T-helper 1 cell treated with Interleukin-12 subunit alpha and Interleukin-12 subunit beta and Interleukin-4 antibody, amounts not matched to agents 30 μg/mL and 1 μg/mL, for 36 hours (primary cell): ENCODE data around the gene MFSD2A.
"Not testable (repeated sequence)": the region's sequence is repeated elsewhere in the genome, so short reads cannot be mapped to it uniquely, and the experiment has no call there.

Experiments
- H3K27ac Mint-ChIP-seq: one replicate; pipeline ENCODE4 v1.8.0; 2021; ENCODE audit warnings: mild to moderate bottlenecking, mixed read lengths
- H3K27me3 Mint-ChIP-seq: one replicate; pipeline ENCODE4 v1.8.0; 2021; ENCODE audit warnings: low read depth, mixed read lengths
- H3K36me3 Mint-ChIP-seq: one replicate; pipeline ENCODE4 v1.8.0; 2021; ENCODE audit warnings: low read depth, mixed read lengths
- H3K4me1 Mint-ChIP-seq: one replicate; pipeline ENCODE4 v1.8.0; 2021; ENCODE audit warnings: low read depth, mixed read lengths
- H3K4me3 Mint-ChIP-seq: one replicate; pipeline ENCODE4 v1.8.0; 2021; ENCODE audit warnings: mild to moderate bottlenecking, moderate library complexity, mixed read lengths
- H3K9me3 Mint-ChIP-seq: one replicate; pipeline ENCODE4 v1.8.0; 2021; ENCODE audit warnings: mixed read lengths

The MFSD2A gene

GRCh38 chr1:39990428-39990827 lies 35.5 kb downstream of the MFSD2A start:
- H3K9me3 Mint-ChIP-seq, result no peaks in the 10 kb centered on the region
- H3K4me3 Mint-ChIP-seq, result no peak overlapping the region
- no peak overlapping the region for H3K27ac Mint-ChIP-seq

GRCh38 chr1:39992234-39992633 lies 37.3 kb downstream of the MFSD2A start:
- no peaks in the 10 kb centered on the region for H3K36me3 Mint-ChIP-seq
- H3K4me1 Mint-ChIP-seq, result peaks cover 8% of the 10 kb centered on the region
- no peaks in the 10 kb centered on the region for H3K27me3 Mint-ChIP-seq
- no peak overlapping the region for H3K4me3 Mint-ChIP-seq
- H3K9me3 Mint-ChIP-seq, result no peaks in the 10 kb centered on the region
- no peak overlapping the region for H3K27ac Mint-ChIP-seq

More at GRCh38 chr1:39990428-39990827, 35.5 kb downstream of the MFSD2A start:
- Mint-ChIP-seq H3K36me3 (no peaks in the 10 kb centered on the region), H3K4me1 (no peaks in the 10 kb centered on the region), H3K27me3 (peaks cover 4% of the 10 kb centered on the region)

GRCh38 chr1:39992888-39993287 lies 37.9 kb downstream of the MFSD2A start:
- no peaks in the 10 kb centered on the region for H3K36me3 Mint-ChIP-seq

GRCh38 chr1:39995973-39996393 lies 41.0 kb downstream of the MFSD2A start:
- Mint-ChIP-seq H3K36me3 (no peaks in the 10 kb centered on the region), H3K9me3 (no peaks in the 10 kb centered on the region), H3K27ac (no peak overlapping the region), H3K27me3 (no peaks in the 10 kb centered on the region), H3K4me1 (peaks cover 8% of the 10 kb centered on the region), H3K4me3 (no peak overlapping the region)

More at GRCh38 chr1:39992888-39993287, 37.9 kb downstream of the MFSD2A start:
- H3K9me3 Mint-ChIP-seq, result no peaks in the 10 kb centered on the region
- H3K4me1 Mint-ChIP-seq, result peaks cover 8% of the 10 kb centered on the region
- no peaks in the 10 kb centered on the region for H3K27me3 Mint-ChIP-seq
- H3K27ac Mint-ChIP-seq, result no peak overlapping the region
- H3K4me3 Mint-ChIP-seq, result no peak overlapping the region

- peaks cover 8% of the 10 kb centered on the region for H3K4me1 Mint-ChIP-seq
- no peaks in the 10 kb centered on the region for H3K9me3 Mint-ChIP-seq
- H3K36me3 Mint-ChIP-seq, result no peaks in the 10 kb centered on the region
- H3K27me3 Mint-ChIP-seq, result peaks cover 1% of the 10 kb centered on the region
- H3K4me3 Mint-ChIP-seq, result no peak overlapping the region
- no peak overlapping the region for H3K27ac Mint-ChIP-seq
Measured at GRCh38 chr1:39996396-39997004, 41.6 kb downstream of the MFSD2A start.

- no peak overlapping the region for H3K27ac Mint-ChIP-seq
- H3K4me1 Mint-ChIP-seq, result peaks cover under 1% of the 10 kb centered on the region
Measured at GRCh38 chr1:40001456-40001855, 46.5 kb downstream of the MFSD2A start.

GRCh38 chr1:40003156-40004093 lies 48.5 kb downstream of the MFSD2A start:
- Mint-ChIP-seq H3K4me1 (no peaks in the 10 kb centered on the region), H3K36me3 (no peaks in the 10 kb centered on the region), H3K4me3 (no peak overlapping the region), H3K27me3 (peaks cover 25% of the 10 kb centered on the region), H3K27ac (no peak overlapping the region), H3K9me3 (no peaks in the 10 kb centered on the region)

More at GRCh38 chr1:40001456-40001855, 46.5 kb downstream of the MFSD2A start:
- H3K36me3 Mint-ChIP-seq, result no peaks in the 10 kb centered on the region
- peaks cover 25% of the 10 kb centered on the region for H3K27me3 Mint-ChIP-seq
- no peak overlapping the region for H3K4me3 Mint-ChIP-seq
- no peaks in the 10 kb centered on the region for H3K9me3 Mint-ChIP-seq

- H3K36me3 Mint-ChIP-seq, result no peaks in the 10 kb centered on the region
- no peak overlapping the region for H3K27ac Mint-ChIP-seq
- no peaks in the 10 kb centered on the region for H3K4me1 Mint-ChIP-seq
- no peak overlapping the region for H3K4me3 Mint-ChIP-seq
- H3K27me3 Mint-ChIP-seq, result peaks cover 25% of the 10 kb centered on the region
- no peaks in the 10 kb centered on the region for H3K9me3 Mint-ChIP-seq
Measured at GRCh38 chr1:40004857-40005256, 49.9 kb downstream of the MFSD2A start.

GRCh38 chr1:40007481-40008034 lies 52.6 kb downstream of the MFSD2A start:
- not testable (repeated sequence) for H3K4me3 Mint-ChIP-seq, H3K4me1 Mint-ChIP-seq, H3K27ac Mint-ChIP-seq, H3K36me3 Mint-ChIP-seq, H3K9me3 Mint-ChIP-seq
- H3K27me3 Mint-ChIP-seq, result peaks cover 22% of the 10 kb centered on the region

GRCh38 chr1:40011198-40011597 lies 56.3 kb downstream of the MFSD2A start:
- Mint-ChIP-seq H3K4me3 (no peak overlapping the region), H3K4me1 (no peaks in the 10 kb centered on the region), H3K36me3 (no peaks in the 10 kb centered on the region), H3K27me3 (peaks cover 7% of the 10 kb centered on the region), H3K9me3 (peaks cover 8% of the 10 kb centered on the region), H3K27ac (no peak overlapping the region)

GRCh38 chr1:40014253-40014706 lies 59.3 kb downstream of the MFSD2A start:
- peaks cover 3% of the 10 kb centered on the region for H3K4me1 Mint-ChIP-seq
- H3K27ac Mint-ChIP-seq, result no peak overlapping the region
- H3K27me3 Mint-ChIP-seq, result peaks cover 26% of the 10 kb centered on the region

GRCh38 chr1:40014812-40015594 lies 60.1 kb downstream of the MFSD2A start:
- Mint-ChIP-seq H3K4me1 (peaks cover 4% of the 10 kb centered on the region), H3K36me3 (no peaks in the 10 kb centered on the region), H3K27ac (no peak overlapping the region)

More at GRCh38 chr1:40014253-40014706, 59.3 kb downstream of the MFSD2A start:
- no peaks in the 10 kb centered on the region for H3K36me3 Mint-ChIP-seq
- H3K4me3 Mint-ChIP-seq, result no peak overlapping the region
- peaks cover 8% of the 10 kb centered on the region for H3K9me3 Mint-ChIP-seq

GRCh38 chr1:40017951-40018575 lies 63.1 kb downstream of the MFSD2A start:
- H3K27ac Mint-ChIP-seq, result no peak overlapping the region
- peaks cover 4% of the 10 kb centered on the region for H3K4me1 Mint-ChIP-seq
- H3K36me3 Mint-ChIP-seq, result no peaks in the 10 kb centered on the region
- H3K4me3 Mint-ChIP-seq, result no peak overlapping the region
- H3K27me3 Mint-ChIP-seq, result peaks cover 28% of the 10 kb centered on the region
- no peaks in the 10 kb centered on the region for H3K9me3 Mint-ChIP-seq

More at GRCh38 chr1:40014812-40015594, 60.1 kb downstream of the MFSD2A start:
- peaks cover 28% of the 10 kb centered on the region for H3K27me3 Mint-ChIP-seq
- peaks cover 8% of the 10 kb centered on the region for H3K9me3 Mint-ChIP-seq
- H3K4me3 Mint-ChIP-seq, result no peak overlapping the region
